H9 (cell line): Measurements from ENCODE around the gene ACVR1C. TPM values are rescaled to one million over a fixed set of nuclear protein-coding genes. Genes with fewer than 3 reads are reported as not detected.

Experiments used
- DNase-seq: peaks from one replicate; pipeline ENCODE4 v3.0.0-alpha.2; 2017
- H2AFZ ChIP-seq: one replicate; pipeline ENCODE4 v1.6.1; 2013; ENCODE audit warnings: mild to moderate bottlenecking, low read length, control low read depth, moderate library complexity
- H2AK5ac ChIP-seq: 2 replicates; pipeline ENCODE4 v1.6.1; 2013; ENCODE audit warnings: low read length, control low read depth, mixed read lengths; ENCODE audit not compliant: insufficient read length
- H2BK120ac ChIP-seq: one replicate; pipeline ENCODE4 v1.6.1; 2013; ENCODE audit warnings: low read depth, mild to moderate bottlenecking, low read length, control low read depth, inconsistent platforms; ENCODE audit not compliant: poor library complexity, severe bottlenecking
- H2BK12ac ChIP-seq: 2 replicates; pipeline ENCODE4 v1.6.1; 2013; ENCODE audit warnings: low read length, control low read depth, mixed read lengths, low read depth; ENCODE audit not compliant: insufficient read length
- H2BK15ac ChIP-seq: 2 replicates; pipeline ENCODE4 v1.6.1; 2013; ENCODE audit warnings: low read depth, low read length, control low read depth
- H2BK20ac ChIP-seq: one replicate; pipeline ENCODE4 v1.6.1; 2013; ENCODE audit warnings: low read depth, mild to moderate bottlenecking, low read length, control low read depth, inconsistent platforms; ENCODE audit not compliant: poor library complexity, severe bottlenecking
- H2BK5ac ChIP-seq: 2 replicates; pipeline ENCODE4 v1.6.1; 2013; ENCODE audit warnings: low read length, control low read depth, mixed read lengths; ENCODE audit not compliant: insufficient read length
- H3K14ac ChIP-seq: 2 replicates; pipeline ENCODE4 v1.6.1; 2013; ENCODE audit warnings: low read length, control low read depth; ENCODE audit not compliant: insufficient read depth
- H3K18ac ChIP-seq: 2 replicates; pipeline ENCODE4 v1.6.1; 2013; ENCODE audit warnings: low read depth, mild to moderate bottlenecking, mixed read lengths, low read length, control low read depth; ENCODE audit not compliant: insufficient read length
- H3K23ac ChIP-seq: 2 replicates; pipeline ENCODE4 v1.6.1; 2013; ENCODE audit warnings: low read length, control low read depth, mixed read lengths, low read depth; ENCODE audit not compliant: insufficient read length
- H3K23me2 ChIP-seq: 2 replicates; pipeline ENCODE4 v1.6.1; 2013; ENCODE audit warnings: low read depth, mild to moderate bottlenecking, mixed read lengths, low read length, control low read depth; ENCODE audit not compliant: insufficient read length, poor library complexity, severe bottlenecking
- H3K27ac ChIP-seq: 2 replicates; pipeline ENCODE4 v1.5.1; 2013; ENCODE audit warnings: low read length, control low read depth, mixed read lengths, low read depth; ENCODE audit not compliant: insufficient read length
- H3K27me3 ChIP-seq: 2 replicates; pipeline ENCODE4 v1.6.1; 2013; ENCODE audit warnings: low read length, control low read depth, inconsistent platforms; ENCODE audit not compliant: insufficient read depth
- H3K4ac ChIP-seq: 2 replicates; pipeline ENCODE4 v1.6.1; 2013; ENCODE audit warnings: low read depth, mild to moderate bottlenecking, control low read depth, inconsistent platforms, low read length, moderate library complexity
- H3K4me1 ChIP-seq: 2 replicates; pipeline ENCODE4 v1.6.1; 2013; ENCODE audit warnings: low read length, control low read depth, inconsistent platforms; ENCODE audit not compliant: insufficient read depth
- H3K4me2 ChIP-seq: 2 replicates; pipeline ENCODE4 v1.6.1; 2013; ENCODE audit warnings: low read length, control low read depth, mixed read lengths; ENCODE audit not compliant: insufficient read length, insufficient read depth
- H3K56ac ChIP-seq: 2 replicates; pipeline ENCODE4 v1.6.1; 2013; ENCODE audit warnings: low read depth, mild to moderate bottlenecking, mixed read lengths, low read length, control low read depth; ENCODE audit not compliant: insufficient read length
- H3K79me1 ChIP-seq: 2 replicates; pipeline ENCODE4 v1.6.1; 2013; ENCODE audit warnings: low read depth, mild to moderate bottlenecking, moderate library complexity, low read length, control low read depth, inconsistent platforms; ENCODE audit not compliant: insufficient read depth, poor library complexity, severe bottlenecking
- H3K79me2 ChIP-seq: 2 replicates; pipeline ENCODE4 v1.6.1; 2013; ENCODE audit warnings: low read length, control low read depth, inconsistent platforms; ENCODE audit not compliant: insufficient read depth
- H3K9ac ChIP-seq: 2 replicates; pipeline ENCODE4 v1.6.1; 2013; ENCODE audit warnings: low read length, control low read depth, mixed read lengths; ENCODE audit not compliant: insufficient read length; ENCODE audit errors: extremely low read depth
- H3K9me3 ChIP-seq: one replicate; pipeline ENCODE4 v1.6.1; 2013; ENCODE audit warnings: low read depth, low read length, inconsistent platforms; ENCODE audit not compliant: control insufficient read depth
- H3T11ph ChIP-seq: one replicate; pipeline ENCODE4 v1.6.1; 2013; ENCODE audit warnings: mild to moderate bottlenecking, low read length, control low read depth, inconsistent platforms
- H4K20me1 ChIP-seq: one replicate; pipeline ENCODE4 v1.6.1; 2013; ENCODE audit not compliant: control insufficient read depth, insufficient read length, insufficient read depth
- H4K5ac ChIP-seq: 2 replicates; pipeline ENCODE4 v1.6.1; 2013; ENCODE audit warnings: low read depth, mild to moderate bottlenecking, mixed read lengths, low read length, control low read depth; ENCODE audit not compliant: insufficient read length
- H4K8ac ChIP-seq: replicated peaks from 2 replicates; pipeline ENCODE4 v1.6.1; 2013; ENCODE audit warnings: low read length, control low read depth, mixed read lengths, low read depth; ENCODE audit not compliant: insufficient read length
- H4K91ac ChIP-seq: 2 replicates; pipeline ENCODE4 v1.6.1; 2013; ENCODE audit warnings: low read depth, mild to moderate bottlenecking, moderate library complexity, mixed read lengths, low read length, control low read depth; ENCODE audit not compliant: insufficient read length
- H3K27ac Mint-ChIP-seq, 3 experiments: 2 replicates in 2 of 3; 3 replicates in 1 of 3; pipeline ENCODE4 v1.8.0; 2020 to 2021; ENCODE audit warnings: mixed read lengths in 3 of 3, mild to moderate bottlenecking in 1 of 3, moderate library complexity in 1 of 3
- H3K27me3 Mint-ChIP-seq: 2 replicates; pipeline ENCODE4 v1.8.0; 2021; ENCODE audit warnings: low read depth, mild to moderate bottlenecking, moderate library complexity, mixed read lengths
- H3K36me3 Mint-ChIP-seq, 3 experiments: 2 replicates in 2 of 3; 3 replicates in 1 of 3; pipeline ENCODE4 v1.8.0; 2020 to 2021; ENCODE audit warnings: low read depth in 3 of 3, mixed read lengths in 3 of 3; ENCODE audit not compliant: insufficient read depth in 1 of 3
- H3K4me1 Mint-ChIP-seq, 2 experiments: 2 replicates each; pipeline ENCODE4 v1.8.0; 2020; ENCODE audit warnings: mixed read lengths in 2 of 2
- H3K4me3 Mint-ChIP-seq, 2 experiments: 2 replicates in 1 of 2; 3 replicates in 1 of 2; pipeline ENCODE4 v1.8.0; 2020 to 2021; ENCODE audit warnings: mild to moderate bottlenecking in 2 of 2, mixed read lengths in 2 of 2, moderate library complexity in 1 of 2
- H3K9me3 Mint-ChIP-seq, 2 experiments: 2 replicates in 1 of 2; 3 replicates in 1 of 2; pipeline ENCODE4 v1.8.0; 2020; ENCODE audit warnings: mild to moderate bottlenecking in 2 of 2, mixed read lengths in 2 of 2, moderate library complexity in 1 of 2
- WGBS: extraction: QIAGEN DNeasy Blood & Tissue Kit; methylation state at CpG from one replicate; pipeline ENCODE4 v1.1.7; 2013; ENCODE audit warnings: missing lambda C conversion rate, low lambda C conversion rate, mixed read lengths; ENCODE audit not compliant: insufficient read length; ENCODE audit errors: extremely low coverage; 5-methylcytosine and 5-hydroxymethylcytosine counted together
- total RNA-seq: library from RNA; stranded (reverse); gene quantifications from 2 replicates; pipeline ENCODE4 v1.2.1, GENCODE V29; 2021
- TF ChIP-seq, protein P1 (sequence below): fragments of 200-600 bp; sonication (generic); conservative IDR thresholded peaks from 3 replicates; pipeline ENCODE4 v1.8.0; 2021; ENCODE audit warnings: antibody characterized with exemption, mild to moderate bottlenecking

ACVR1C gene
- total RNA-seq, 1 experiment from 2014 or later = 0.81 TPM

DNA sequence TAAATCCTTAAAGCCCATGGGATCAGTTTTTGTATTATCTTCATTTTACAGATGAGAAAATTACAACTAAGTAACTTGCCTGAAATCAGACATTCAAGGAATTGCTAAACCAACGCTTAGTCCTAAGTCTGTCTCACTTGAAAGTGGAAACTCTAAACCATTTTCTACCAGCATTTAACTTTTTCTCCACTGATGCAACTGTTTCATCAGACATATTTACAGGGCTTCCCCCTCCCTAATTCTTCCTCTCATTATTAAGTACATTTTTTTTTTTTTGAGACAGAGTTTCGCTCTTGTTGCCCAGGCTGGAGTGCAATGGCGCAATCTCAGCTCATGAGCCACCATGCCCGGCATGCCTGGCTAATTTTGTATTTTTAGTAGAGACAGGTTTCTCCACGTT lies 88.6 kb downstream of the ACVR1C start:
- Histone ChIP-seq H2BK5ac (no peak overlapping the region), H3K27me3 (no peaks in the 10 kb centered on the region), H2AFZ (no peak overlapping the region), H3K56ac (no peak overlapping the region), H3K79me2 (no peaks in the 10 kb centered on the region), H2BK120ac (no peak overlapping the region), H3T11ph (no peak overlapping the region), H2BK15ac (no peak overlapping the region), H2AK5ac (no peak overlapping the region), H3K23me2 (no peaks in the 10 kb centered on the region), H3K79me1 (no peaks in the 10 kb centered on the region), H3K4me1 (0 out of 2 replicates have a peak, but pooled peaks cover 2% of the 10 kb centered on the region), H4K8ac (no peak overlapping the region), H3K14ac (no peak overlapping the region), H4K20me1 (no peaks in the 10 kb centered on the region), H2BK12ac (no peak overlapping the region), H3K4me2 (no peak overlapping the region), H4K91ac (no peak overlapping the region), H3K9ac (no peak overlapping the region), H3K18ac (no peak overlapping the region), H3K9me3 (no peaks in the 10 kb centered on the region), H3K4ac (no peak overlapping the region), H3K23ac (no peak overlapping the region), H4K5ac (no peak overlapping the region), H2BK20ac (no peak overlapping the region), H3K27ac (no peak overlapping the region)
- no peaks in the 10 kb centered on the region for H3K36me3 Mint-ChIP-seq
- H3K4me1 Mint-ChIP-seq = peaks cover 0 to 2% of the 10 kb centered on the region in 2 experiments; a peak in 1 of 4 replicates
- TF ChIP-seq, protein P1, sequence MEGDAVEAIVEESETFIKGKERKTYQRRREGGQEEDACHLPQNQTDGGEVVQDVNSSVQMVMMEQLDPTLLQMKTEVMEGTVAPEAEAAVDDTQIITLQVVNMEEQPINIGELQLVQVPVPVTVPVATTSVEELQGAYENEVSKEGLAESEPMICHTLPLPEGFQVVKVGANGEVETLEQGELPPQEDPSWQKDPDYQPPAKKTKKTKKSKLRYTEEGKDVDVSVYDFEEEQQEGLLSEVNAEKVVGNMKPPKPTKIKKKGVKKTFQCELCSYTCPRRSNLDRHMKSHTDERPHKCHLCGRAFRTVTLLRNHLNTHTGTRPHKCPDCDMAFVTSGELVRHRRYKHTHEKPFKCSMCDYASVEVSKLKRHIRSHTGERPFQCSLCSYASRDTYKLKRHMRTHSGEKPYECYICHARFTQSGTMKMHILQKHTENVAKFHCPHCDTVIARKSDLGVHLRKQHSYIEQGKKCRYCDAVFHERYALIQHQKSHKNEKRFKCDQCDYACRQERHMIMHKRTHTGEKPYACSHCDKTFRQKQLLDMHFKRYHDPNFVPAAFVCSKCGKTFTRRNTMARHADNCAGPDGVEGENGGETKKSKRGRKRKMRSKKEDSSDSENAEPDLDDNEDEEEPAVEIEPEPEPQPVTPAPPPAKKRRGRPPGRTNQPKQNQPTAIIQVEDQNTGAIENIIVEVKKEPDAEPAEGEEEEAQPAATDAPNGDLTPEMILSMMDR = no peak
- H3K27me3 Mint-ChIP-seq = no peaks in the 10 kb centered on the region
- DNase-seq = no peak
- H3K27ac Mint-ChIP-seq = no peak overlapping the region
- no CpG with 5 or more reads among the region's 5 CpGs for WGBS
- peaks cover 0 to 3% of the 10 kb centered on the region in 2 experiments; a peak in 1 of 5 replicates for H3K9me3 Mint-ChIP-seq
- no peak overlapping the region for H3K4me3 Mint-ChIP-seq
